ENCODE measurements around the gene PARP3. TPM values are rescaled to one million over a fixed set of nuclear protein-coding genes. Genes with fewer than 3 reads are reported as not detected.
"Not testable (repeated sequence)": the region's sequence is repeated elsewhere in the genome, so short reads cannot be mapped to it uniquely, and the experiment has no call there.

Gene PARP3
- total RNA-seq, 6 experiments from 2014 or later = 13.7 to 20.1 (median 17.1) TPM

GRCh38 chr3:51928438-51928837 lies 13.7 kb upstream of the PARP3 start:
- peaks cover 12% of the 10 kb centered on the region; the same call in 1 of the 2 replicates for H3K36me3 Mint-ChIP-seq (ENCODE audit: low read depth)
- no peaks in the 10 kb centered on the region for H3K4me1 Mint-ChIP-seq (ENCODE audit: low read depth)
- DNase-seq = no peak
- H3K4me3 Mint-ChIP-seq = no peak overlapping the region
- H3K27me3 Mint-ChIP-seq (ENCODE audit: insufficient read depth) = peaks cover 2% of the 10 kb centered on the region; the same call in 1 of the 2 replicates
- TF ChIP-seq, protein P1, sequence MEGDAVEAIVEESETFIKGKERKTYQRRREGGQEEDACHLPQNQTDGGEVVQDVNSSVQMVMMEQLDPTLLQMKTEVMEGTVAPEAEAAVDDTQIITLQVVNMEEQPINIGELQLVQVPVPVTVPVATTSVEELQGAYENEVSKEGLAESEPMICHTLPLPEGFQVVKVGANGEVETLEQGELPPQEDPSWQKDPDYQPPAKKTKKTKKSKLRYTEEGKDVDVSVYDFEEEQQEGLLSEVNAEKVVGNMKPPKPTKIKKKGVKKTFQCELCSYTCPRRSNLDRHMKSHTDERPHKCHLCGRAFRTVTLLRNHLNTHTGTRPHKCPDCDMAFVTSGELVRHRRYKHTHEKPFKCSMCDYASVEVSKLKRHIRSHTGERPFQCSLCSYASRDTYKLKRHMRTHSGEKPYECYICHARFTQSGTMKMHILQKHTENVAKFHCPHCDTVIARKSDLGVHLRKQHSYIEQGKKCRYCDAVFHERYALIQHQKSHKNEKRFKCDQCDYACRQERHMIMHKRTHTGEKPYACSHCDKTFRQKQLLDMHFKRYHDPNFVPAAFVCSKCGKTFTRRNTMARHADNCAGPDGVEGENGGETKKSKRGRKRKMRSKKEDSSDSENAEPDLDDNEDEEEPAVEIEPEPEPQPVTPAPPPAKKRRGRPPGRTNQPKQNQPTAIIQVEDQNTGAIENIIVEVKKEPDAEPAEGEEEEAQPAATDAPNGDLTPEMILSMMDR (IDR thresholded peaks at IDR 0.05) = no peak
- no peaks in the 10 kb centered on the region for H3K9me3 Mint-ChIP-seq
- no peak overlapping the region for H3K27ac Mint-ChIP-seq

DNA sequence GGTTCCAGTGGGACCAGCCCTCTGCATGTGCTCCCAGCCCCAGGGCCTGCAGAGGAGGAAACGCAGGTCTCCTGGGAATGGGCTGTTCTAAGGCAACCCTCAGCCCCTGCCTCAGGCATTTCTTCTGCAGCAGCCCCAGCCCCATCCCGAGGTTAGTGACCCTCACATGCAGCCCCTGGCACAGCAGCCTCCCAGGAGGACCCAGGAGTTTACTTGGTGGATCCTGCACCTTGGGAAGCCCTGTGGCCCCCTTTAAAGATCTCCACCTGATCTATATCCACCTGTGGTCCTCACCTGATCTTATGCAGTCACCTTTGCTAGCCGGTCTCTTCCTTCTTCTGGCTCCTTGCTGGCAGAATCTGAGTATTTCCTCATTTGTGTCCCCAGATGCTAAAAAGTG lies 13.2 kb upstream of the PARP3 start:
- not testable (repeated sequence) for H3K27me3 Mint-ChIP-seq (ENCODE audit: insufficient read depth); H3K4me3 Mint-ChIP-seq; H3K9me3 Mint-ChIP-seq; H3K27ac Mint-ChIP-seq; DNase-seq; H3K4me1 Mint-ChIP-seq (ENCODE audit: low read depth)
- peaks cover 14% of the 10 kb centered on the region; the same call in 1 of the 2 replicates for H3K36me3 Mint-ChIP-seq (ENCODE audit: low read depth)

DNA sequence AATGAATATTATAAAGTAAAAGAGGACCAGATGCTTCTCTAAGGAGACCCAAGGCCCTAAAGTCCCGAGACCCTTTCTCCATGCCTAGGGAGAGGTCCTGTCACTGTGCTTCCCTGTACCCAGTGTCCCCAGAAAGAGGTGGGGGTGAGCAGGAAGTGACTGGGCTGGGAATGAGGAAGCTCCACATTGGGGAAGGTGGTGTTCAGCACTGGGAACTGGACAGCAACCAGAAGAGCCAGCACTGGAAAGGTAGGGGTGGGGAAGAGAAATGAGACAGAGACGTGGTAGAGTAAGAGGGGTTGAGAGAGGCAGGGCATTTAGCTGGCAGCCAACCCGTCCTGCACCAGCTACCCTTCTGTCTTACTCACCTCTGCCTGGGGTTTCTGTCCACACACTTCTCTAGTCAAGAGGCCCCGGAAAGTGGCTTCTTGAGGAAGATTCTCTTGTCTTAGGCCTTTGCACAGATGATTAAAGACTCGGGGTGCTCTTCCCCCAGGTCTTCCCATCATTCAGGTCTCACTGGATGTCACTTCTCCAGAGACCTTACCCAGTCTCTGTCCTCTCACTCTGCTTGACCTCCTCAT lies 12.7 kb upstream of the PARP3 start:
- peaks cover 15% of the 10 kb centered on the region; the same call in 1 of the 2 replicates for H3K36me3 Mint-ChIP-seq (ENCODE audit: low read depth)
- TF ChIP-seq, protein P1 (IDR thresholded peaks at IDR 0.05) = no peak
- peaks cover 2% of the 10 kb centered on the region; the same call in 1 of the 2 replicates for H3K27me3 Mint-ChIP-seq (ENCODE audit: insufficient read depth)
- H3K27ac Mint-ChIP-seq = no peak overlapping the region
- no peak for DNase-seq
- H3K4me1 Mint-ChIP-seq (ENCODE audit: low read depth) = no peaks in the 10 kb centered on the region
- no peak overlapping the region for H3K4me3 Mint-ChIP-seq
- no peaks in the 10 kb centered on the region for H3K9me3 Mint-ChIP-seq

GRCh38 chr3:51930439-51930838 lies 11.7 kb upstream of the PARP3 start:
- Mint-ChIP-seq H3K9me3 (no peaks in the 10 kb centered on the region), H3K4me1 (ENCODE audit: low read depth) (no peaks in the 10 kb centered on the region), H3K27me3 (ENCODE audit: insufficient read depth) (peaks cover 2% of the 10 kb centered on the region; the same call in 1 of the 2 replicates), H3K36me3 (ENCODE audit: low read depth) (peaks cover 20% of the 10 kb centered on the region; the same call in 1 of the 2 replicates), H3K27ac (no peak overlapping the region), H3K4me3 (no peak overlapping the region)
- no peak for DNase-seq
- TF ChIP-seq, protein P1 (IDR thresholded peaks at IDR 0.05) = no peak

- DNase-seq = no peak
- no peak overlapping the region for H3K27ac Mint-ChIP-seq
- TF ChIP-seq, protein P1 (IDR thresholded peaks at IDR 0.05) = no peak
- peaks cover under 1% of the 10 kb centered on the region; the same call in 1 of the 2 replicates for H3K27me3 Mint-ChIP-seq (ENCODE audit: insufficient read depth)
- no peaks in the 10 kb centered on the region for H3K4me1 Mint-ChIP-seq (ENCODE audit: low read depth)
- H3K36me3 Mint-ChIP-seq (ENCODE audit: low read depth) = peaks cover 25% of the 10 kb centered on the region; the same call in 1 of the 2 replicates
- no peak overlapping the region for H3K4me3 Mint-ChIP-seq
- H3K9me3 Mint-ChIP-seq = no peaks in the 10 kb centered on the region
Measured at GRCh38 chr3:51931756-51932155, 10.4 kb upstream of the PARP3 start.

- DNase-seq = no peak
- peaks cover 25% of the 10 kb centered on the region; the same call in 1 of the 2 replicates for H3K36me3 Mint-ChIP-seq (ENCODE audit: low read depth)
Measured at GRCh38 chr3:51932471-51933370, 9.4 kb upstream of the PARP3 start.

More at GRCh38 chr3:51932471-51933370, 9.4 kb upstream of the PARP3 start:
- Mint-ChIP-seq H3K27ac (no peak overlapping the region), H3K9me3 (no peaks in the 10 kb centered on the region), H3K4me3 (no peak overlapping the region), H3K4me1 (ENCODE audit: low read depth) (no peaks in the 10 kb centered on the region), H3K27me3 (ENCODE audit: insufficient read depth) (no peaks in the 10 kb centered on the region; the same call in none of the 2 replicates)
- TF ChIP-seq, protein P1 (IDR thresholded peaks at IDR 0.05) = no peak
